Activated T-cell treated with anti-CD3 and anti-CD28 coated beads for 1 hour (primary cell): ENCODE results near the gene CUL4A.

Experiments
- DNase-seq: peaks from one replicate; pipeline ENCODE4 v3.0.0-alpha.2; 2020; ENCODE audit warnings: low read depth

Gene CUL4A

DNA sequence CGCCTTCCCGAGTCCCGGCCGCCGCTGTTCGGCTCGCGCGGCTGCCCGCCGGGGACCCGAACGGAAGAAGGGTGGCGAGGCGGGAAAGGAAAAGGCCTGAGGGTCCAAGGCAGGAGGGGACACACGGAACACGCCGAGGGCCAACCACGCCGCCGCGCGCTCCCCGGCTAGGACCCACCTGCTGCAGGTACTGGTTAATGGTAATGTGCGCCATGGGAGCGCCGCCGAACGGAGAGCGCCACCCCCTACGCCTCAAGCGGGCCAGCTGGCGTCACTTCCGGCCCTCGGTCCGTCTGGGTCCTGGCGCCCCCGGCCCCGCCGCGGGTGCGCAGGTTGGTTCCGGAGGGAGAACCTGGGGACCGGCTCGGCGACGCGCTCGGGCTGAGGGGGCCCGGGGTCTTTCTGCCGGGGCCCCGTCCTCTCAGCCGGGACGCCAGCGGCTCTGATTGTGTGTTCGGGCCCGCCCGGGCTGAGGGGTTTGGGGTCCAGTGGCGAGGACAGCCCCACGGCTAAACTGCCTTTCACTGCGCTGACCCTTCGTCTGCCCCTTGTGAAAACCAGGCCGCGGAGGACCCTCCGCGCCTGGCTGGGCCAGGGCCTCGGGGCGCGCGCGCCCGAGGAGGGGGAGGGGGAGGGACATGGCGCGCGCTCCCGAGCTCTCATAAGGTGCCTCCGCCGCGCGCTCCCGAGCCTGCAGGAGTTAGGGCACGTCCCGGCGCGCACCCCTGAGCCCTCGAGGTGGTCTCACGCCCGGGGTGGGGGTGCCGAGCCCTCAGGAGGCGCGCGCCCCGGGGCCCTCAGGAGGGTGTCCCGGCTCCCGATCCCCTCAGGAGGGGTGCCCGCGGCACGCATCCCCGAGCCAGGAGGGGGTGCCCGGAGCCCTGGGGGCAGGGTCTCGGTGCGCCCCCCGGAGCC is 735 bp upstream of the CUL4A start, which contains the start of gene PCID2:
PCID2 (minus strand) TSS at position 249 of the 915 bp plus-strand sequence; CDS start at position 214, 35 bp downstream.
- peak; percentile 85 for DNase-seq

DNA sequence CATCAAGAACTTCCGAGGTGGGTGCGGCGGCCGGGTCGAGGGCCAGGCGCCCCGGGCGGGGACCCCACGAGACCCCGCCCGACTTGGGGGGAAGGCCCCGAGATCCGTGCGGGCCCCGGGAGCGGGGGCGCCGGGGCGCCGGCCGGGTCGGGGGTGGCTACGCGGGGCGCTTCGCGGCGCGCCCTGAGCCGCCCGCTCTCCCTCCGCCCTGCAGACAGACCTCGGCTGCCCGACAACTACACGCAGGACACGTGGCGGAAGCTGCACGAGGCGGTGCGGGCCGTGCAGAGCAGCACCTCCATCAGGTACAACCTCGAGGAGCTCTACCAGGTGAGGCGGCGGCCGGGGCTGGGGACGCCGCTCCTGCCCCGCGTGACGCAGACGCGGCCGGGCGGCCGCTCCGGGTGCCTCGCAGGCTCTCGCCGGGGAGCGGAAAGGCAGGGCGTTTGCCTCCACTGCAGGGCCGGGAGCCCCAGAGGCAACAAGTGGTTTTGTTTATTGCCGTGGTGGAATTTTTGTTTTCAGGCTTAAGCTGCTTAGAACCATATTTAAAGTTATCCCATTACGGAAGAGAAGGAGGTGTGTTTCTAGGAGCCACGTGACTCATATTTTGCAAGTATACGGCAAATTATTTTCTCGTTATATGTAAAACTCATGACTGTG is 477 bp downstream of the CUL4A start:
- DNase-seq: peak; percentile 61

DNA sequence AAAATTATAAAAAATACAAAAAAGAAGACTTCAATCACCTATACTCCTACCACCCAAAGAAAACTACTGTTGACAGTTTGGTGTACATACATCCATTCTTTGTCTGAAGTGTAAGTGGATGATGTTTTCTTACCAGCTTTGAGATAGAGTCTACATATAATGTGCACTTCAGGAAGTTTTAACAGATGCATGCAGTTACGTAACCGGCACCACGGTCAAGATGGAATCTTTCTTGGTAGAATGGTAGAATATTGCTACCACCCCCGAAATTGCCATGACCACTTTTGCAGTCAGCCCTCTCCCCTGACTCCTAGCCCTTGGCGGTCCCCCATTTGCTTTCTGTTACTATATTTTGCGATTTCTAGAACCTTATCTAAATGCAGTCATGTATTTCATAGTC is 1.4 kb downstream of the CUL4A start:
- DNase-seq: no peak

DNA sequence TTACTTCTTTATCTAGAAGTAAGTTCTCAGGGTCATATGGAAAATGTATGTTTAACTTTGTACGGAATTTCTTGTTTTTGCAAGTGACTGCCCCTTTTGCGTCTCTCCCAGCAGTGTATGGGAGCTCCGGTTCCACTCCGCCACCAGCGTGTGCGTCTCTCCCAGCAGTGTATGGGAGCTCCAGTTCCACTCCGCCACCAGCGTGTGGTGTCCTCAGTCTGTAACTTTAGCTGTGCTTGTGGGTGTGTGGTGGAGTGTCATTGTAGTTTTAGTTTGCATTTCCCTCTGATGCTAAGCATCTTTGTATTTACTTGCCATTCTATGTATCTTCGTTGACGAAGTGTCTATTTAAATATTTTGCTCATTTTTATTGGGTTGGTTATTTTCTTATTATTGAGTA is 2.4 kb downstream of the CUL4A start:
- no peak for DNase-seq

DNA sequence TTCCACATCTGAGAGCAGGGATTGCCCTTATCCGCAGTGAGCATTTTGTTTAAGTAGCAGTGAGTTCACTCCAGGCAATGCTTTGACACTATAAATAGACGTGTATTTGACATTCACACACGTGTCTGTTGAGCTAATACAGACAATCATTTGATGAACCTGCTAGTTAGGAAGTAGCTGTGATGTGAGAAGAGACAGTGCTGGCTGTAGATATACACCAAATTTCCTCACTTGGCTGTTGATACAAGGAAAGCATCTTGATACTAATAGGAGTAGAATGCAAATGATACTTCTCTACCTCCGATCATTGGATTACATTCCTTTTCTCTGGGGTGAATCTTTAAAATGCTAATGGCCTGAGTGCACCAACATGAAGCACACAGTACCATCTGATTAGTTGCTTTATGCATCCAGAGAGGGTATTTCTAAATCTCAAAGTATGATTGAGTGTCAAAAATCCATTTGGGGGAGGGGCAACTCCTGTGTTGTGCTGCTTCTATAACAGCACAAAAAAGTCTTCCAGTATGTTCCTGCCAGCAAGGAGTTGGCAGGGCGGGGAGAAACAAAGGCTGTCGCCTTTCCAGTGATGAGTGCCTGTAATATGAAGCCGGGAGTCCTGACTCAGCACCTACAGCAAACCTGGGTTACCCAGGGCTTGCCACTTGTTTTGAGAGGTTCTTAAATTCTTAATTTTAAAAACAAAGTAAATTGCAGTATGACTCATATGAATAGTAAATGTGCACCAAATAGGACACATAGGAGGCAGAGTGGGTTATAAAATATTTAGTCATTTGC is 7.0 kb downstream of the CUL4A start:
- no peak for DNase-seq

DNA sequence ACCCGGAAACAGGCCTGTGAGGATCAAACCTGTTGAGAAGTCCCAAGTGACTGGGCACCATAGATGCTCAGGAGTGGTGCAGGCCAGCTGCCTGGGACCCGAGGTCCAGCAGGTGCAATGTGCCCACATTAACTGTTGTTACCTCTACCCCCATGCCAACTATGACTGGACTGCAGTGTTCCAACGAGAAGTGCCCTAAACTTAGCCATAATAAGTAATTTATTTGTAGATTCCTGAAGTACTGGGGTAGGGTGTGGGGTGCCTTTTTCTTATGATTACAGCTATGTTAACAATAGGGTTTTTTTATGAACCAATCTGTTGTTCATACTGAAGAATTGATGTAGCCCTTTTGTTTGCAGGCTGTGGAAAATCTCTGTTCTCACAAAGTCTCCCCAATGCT is 9.2 kb downstream of the CUL4A start:
- DNase-seq: no peak

DNA sequence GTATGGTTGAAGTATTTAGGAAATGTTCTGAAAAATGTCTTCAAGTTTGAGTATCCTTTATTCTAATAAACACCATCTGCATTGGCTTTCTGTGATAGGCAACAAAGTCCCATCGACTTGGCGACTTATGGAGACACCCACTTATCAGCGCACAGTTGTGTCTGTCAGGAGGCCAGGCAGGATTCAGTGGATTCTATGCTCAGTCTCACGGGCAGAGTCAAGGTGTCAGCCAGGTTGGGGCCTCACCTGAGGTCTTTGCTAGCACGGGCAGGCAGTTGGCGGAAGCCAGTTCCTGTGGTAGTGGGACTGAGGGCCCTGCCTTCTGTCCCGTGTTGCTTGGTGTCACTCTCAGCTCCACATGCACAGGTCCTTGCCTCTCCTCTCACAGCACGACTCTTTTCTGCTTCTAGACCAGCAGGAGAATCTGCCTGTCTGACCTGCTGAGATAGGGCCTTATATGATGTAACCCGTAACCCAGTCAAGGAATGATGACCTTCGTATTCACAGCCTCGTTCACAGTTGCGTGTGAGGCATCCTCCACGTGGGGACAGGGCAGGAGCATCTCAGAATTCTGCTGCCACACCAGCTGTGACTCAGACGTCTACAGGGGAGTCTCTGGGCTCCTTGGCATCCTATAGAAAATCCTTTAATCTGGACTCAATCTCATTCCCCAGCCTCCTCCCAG is 10.0 kb downstream of the CUL4A start:
- no peak for DNase-seq

DNA sequence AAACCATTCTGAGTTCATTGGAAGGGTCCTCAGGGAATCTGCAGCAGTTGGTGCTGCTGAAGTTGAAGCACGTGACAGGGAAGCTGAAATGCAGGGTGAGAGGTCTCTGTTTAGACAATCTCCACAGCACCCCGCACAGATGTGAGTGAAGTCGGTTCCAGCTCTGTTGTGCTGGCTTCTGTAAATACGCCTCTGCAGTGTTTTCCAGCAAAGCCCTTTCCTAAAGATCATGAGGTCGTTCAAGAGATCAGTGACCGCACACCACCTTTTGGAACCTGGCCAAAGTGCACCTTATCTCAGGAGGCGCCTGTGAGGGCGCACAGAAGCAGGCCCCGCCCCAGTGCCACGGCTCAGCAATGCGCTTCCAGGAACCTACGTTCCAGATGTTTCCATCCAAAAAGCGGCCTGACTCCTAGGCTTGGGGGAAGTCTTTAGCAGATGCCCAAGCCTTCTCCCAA is 10.8 kb downstream of the CUL4A start:
- no peak for DNase-seq

DNA sequence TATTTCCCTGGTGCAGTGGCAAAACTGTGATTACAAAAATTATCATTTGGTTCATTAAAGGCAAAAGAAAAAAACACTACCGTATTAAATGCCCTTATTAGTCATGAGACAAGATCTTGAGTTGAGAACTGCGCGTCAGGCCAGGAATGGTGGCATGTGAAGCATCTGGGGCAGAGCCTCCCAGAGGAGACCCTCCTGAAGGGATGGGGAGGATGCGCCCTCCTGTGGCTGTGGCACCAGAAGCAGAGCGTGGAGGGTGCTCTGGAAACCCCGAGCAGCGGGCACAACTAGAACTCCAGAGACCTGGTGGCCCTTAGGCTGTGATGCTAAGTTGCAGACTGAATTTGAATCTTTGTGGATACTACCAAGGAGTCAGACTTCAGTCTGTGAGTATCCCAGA is 11.5 kb downstream of the CUL4A start:
- peak; percentile 14 for DNase-seq

DNA sequence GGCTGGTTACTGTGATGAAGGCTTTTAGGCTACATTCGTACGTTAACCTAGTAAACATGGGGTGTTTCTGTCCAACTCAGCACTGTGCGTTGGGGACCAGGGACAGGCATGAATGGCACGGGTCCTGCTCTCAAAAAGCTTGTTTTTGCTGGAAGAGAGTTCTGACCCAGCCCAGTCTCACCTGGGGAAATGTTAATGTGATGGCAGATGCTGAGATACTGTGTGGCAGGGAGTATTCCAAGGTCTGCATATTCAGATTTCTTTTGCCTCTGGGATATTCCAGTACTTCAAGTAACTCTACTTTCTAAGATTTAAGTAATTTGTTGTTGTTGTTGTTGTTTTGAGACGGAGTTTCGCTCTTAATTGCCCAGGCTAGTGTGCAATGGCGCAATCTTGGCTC is 13.7 kb downstream of the CUL4A start:
- no peak for DNase-seq

DNA sequence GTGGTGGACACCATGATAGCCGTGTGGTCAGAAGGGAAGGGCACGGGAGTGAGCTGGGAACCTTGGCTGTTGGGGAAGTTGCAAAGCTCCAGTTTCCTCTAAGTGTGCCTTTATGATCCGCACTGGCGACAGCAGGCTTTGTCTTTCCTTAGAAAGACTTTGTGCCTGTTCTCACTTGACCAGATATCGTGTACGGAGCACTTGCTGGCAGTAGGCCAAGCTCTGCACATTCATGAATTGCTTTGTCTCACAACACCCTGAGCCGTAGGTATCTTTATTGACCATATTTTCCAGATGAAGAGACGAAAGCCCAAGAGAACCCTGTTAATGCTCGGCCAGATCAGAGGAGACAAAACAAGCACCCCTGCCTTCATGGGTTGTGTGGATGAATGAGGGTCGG is 15.1 kb downstream of the CUL4A start:
- no peak for DNase-seq

DNA sequence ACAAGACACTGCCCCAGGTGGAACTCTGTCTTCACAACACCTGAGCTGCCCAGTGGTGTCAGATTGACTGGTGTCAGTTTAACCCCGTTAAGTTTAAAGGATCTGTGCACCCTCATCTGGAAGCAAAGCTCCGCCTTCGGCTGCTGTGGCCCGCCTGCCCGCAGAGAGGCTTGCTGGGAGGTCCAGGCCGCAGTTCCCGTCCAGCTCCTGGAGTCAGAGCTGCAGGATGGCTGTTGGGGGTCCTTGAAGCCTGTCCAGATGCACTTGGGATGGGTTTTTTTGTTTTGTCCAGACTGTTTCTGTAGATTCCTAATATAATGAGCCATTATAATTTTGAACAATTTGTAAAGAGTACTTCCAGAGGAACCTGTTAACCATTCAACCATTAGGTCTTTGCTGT is 16.1 kb downstream of the CUL4A start:
- no peak for DNase-seq

DNA sequence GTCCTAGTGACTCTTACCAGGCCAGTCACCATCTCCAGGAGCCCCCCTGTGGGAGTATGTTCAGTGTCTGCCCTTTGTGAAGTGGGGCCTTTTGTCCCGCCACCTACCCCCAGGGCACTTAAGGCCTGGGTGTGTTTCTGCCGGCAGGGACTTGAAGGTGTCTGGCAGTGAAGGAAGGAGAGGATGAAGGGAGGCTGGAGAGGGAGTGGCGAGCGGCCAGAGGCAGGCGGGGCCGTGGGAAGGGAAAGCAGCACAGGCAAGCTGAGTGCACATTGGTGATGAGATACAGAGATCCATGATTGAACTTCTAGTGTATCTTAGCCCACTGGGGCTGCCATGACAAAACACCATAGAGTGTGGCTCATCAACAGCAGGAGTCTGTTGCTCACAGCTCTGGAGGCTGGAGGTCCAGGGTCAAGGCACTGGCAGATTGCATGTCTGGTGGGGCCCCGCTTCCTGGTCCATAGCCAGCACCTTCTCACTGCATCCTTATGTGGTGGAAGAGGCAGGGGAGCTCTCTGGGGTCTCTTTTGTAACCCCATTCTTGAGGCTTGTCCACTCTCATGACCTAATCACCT is 17.5 kb downstream of the CUL4A start:
- no peak for DNase-seq

DNA sequence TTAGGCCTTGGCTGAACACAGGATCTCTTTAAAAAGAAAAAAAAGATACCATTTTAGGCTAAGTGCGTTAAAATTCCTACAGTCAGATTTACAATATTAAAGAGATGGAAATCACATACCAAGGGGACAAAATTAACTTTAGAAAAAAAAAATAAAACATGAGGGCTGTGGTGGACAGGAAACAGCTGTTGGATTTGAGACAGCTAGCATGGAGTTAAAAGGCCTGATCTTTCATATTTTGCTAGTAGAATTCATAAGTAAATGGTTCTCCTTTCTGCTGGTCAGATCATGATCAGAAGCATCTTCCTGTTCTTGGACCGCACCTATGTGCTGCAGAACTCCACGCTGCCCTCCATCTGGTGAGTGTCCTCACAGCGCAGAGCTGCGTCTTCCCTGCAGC is 19.7 kb downstream of the CUL4A start:
- DNase-seq: no peak

DNA sequence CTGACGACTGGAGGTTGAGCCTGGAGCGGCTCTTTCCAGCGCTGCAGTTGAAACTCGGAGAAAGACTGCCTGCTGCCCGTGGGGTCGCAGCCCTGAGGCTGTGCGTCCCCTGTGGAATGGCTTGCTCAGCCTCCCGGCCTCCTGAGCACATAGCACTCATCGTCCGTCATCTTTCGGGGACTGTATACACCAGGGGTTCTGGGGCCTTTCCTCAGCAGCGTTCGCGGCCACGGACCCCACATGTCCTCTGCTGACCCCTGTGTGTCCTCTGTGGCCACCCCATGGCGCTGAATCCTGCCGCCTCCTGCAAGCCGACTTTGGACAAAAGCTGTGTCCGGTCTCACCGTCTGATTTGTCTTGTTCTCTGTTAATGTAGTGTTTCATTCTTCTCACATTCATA is 20.4 kb downstream of the CUL4A start:
- no peak for DNase-seq

DNA sequence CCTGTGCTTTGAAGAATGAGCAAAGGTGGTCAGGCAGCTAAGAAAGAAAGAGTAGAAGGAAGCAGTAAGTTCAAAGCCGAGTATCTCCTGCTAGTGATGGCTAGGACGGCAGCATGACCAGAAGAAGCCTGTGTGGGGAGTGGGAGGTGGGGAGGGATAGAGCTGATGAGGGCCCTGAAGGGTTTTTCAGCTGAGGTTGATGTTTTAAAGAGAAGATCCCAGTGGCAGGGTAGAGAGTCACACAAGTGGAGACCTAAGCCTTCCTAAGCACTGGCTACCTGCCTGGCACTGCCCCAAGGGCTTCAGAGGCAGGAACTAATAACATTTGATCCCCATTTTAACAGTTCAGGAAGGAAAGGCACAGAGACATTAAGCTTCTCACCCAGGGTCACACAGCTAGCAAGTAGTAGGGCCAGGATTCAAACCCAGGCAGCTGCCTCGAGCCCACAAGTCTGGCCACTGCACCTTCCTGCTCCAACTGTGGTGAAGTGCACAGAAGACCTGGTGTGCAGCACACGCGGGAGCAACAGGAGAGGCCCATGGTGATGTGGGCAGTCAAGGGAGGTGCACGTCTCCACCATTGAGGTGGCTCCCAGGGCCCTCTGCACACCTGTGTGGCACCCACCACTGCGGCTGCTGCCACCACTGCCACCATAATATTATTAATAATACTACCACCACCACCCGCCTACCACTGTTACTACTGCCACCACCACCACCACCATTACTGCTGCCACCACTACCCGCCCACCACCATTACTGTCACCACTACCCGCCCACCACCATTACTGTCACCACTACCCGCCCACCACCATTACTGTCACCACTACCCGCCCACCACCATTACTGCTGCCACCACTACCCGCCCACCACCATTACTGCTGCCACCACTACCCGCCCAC is 22.1 kb downstream of the CUL4A start:
- no peak for DNase-seq

DNA sequence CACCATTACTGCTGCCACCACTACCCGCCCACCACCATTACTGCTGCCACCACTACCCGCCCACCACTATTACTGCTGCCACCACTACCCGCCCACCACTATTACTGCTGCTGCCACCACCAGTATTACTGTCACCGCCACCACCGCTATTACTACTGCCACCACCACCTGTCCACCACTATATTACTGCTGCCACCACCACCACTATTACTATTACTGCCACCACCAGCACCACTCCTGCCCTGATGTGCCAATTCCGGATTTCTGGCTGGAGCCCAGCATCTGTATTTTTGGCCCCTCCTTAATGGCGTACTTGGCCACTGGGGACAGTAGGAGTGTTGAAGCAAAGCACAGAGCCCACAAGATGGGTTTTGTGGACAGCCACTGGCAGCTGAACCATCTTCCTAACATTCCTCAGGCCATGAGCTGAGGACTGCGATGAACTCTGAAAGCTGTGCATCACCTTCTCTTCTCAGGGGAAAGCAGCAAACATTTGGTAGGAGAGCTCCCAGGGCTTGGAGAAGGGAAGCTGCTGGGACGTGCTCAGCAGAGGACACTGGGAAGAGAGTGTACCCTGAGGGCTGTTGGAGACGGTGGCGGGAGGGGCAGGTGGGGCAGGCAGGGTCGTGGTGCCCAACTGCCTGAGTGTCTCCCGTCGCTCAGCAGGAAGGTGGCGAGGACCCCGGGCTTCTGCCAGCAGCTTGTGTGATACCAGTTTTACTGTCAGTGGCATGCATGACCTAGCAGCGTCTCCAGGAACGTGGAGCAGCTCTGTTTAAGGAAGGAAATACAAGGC is 23.0 kb downstream of the CUL4A start:
- no peak for DNase-seq

DNA sequence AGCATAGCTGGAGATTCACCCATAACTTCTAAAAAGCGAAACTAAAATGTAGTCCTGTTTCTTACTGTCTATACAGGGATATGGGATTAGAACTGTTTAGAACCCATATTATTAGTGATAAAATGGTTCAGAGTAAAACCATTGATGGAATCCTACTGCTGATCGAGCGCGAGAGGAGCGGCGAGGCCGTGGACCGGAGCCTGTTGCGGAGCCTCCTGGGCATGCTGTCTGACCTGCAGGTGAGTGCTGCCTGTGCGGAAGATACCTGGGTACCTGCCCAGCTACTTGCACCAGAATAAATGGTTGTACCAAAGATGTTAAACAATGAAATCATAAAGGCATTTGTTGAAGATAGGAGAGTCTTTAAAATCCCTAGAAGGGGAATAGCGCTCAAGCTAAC is 23.7 kb downstream of the CUL4A start:
- DNase-seq: no peak

DNA sequence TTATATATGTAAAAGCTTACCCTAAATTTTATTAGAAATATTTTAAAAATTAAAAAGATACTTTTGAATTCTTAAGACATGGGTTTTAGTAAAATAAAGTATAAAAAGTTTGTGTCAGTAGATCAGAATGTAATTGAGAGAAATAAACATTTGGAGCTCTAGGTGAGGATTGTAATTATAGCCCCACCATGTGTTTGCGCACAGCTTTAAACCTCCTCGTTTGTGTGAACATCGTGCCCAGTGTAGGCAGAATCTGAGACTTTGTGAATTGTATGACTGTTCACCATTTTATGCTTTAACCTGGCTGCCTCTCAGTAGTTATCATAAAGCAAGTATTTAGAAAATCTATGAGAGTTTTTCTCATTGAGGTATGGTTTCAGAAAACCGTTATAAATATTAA is 29.1 kb downstream of the CUL4A start:
- DNase-seq: no peak

DNA sequence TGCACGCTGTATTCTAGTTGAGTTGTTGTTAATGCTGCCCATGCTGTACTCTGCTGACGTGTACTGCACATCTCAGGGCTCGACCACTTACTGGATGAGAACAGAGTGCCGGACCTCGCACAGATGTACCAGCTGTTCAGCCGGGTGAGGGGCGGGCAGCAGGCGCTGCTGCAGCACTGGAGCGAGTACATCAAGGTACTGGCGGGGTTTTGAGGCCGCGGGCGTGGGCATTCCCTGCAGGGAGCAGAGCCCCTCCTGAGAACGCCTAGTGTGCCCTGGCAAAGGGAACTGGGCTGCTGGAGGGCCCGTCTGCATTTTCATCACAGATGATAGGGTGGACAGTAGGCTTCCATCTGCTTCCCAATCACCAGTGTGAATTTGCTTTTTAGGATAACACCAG is 29.9 kb downstream of the CUL4A start:
- DNase-seq: no peak
